Measurements from ENCODE around the gene SORCS2. TPM values are rescaled to one million over a fixed set of nuclear protein-coding genes. Genes with fewer than 3 reads are reported as not detected.

The SORCS2 gene
- polyA plus RNA-seq, 1 of the 3 experiments (the other 2 are of a cell fraction): 1.6 TPM

GRCh38 chr4:7244751-7245320 lies 52.5 kb downstream of the SORCS2 start:
- Histone ChIP-seq H3K79me2 (ENCODE audit: insufficient read depth) (no peaks in the 10 kb centered on the region), H3F3A (replicated peaks; ENCODE audit: insufficient read depth) (no peaks in the 10 kb centered on the region), H3K4me3 (ENCODE audit: low read depth in 2 of 2, low read length in 1 of 2) (no peak overlapping the region), H3K9ac (no peak overlapping the region), H3K27me3 (ENCODE audit: insufficient read depth) (no peaks in the 10 kb centered on the region), H4K20me1 (ENCODE audit: insufficient read depth) (no peaks in the 10 kb centered on the region), H3K4me2 (no peak overlapping the region), H3K27ac (ENCODE audit: low read depth in 2 of 2, low read length in 1 of 2) (no peak overlapping the region), H3K4me1 (ENCODE audit: control insufficient read depth in 1 of 2, insufficient read depth in 2 of 2, low read depth in 1 of 2, low read length in 1 of 2) (peaks cover 0 to 10% of the 10 kb centered on the region in 2 experiments; a peak in 1 of 4 replicates), H3K9me2 (no peaks in the 10 kb centered on the region), H3K9me3 (no peaks in the 10 kb centered on the region), H3K36me3 (replicated peaks in 1 of 2; ENCODE audit: control insufficient read depth in 1 of 2, insufficient read depth in 2 of 2, low read length in 1 of 2) (no peaks in the 10 kb centered on the region), H2AFZ (ENCODE audit: low read depth) (no peak overlapping the region)
- no peak for DNase-seq
- POLR2A ChIA-PET: no interaction called here
- CTCF ChIA-PET: interaction anchor here (1.2 kb wide), 1 partner anchor 52 kb away, joined by 5 read pairs; no protein-coding TSS in a partner anchor
- WGBS (ENCODE audit: low lambda C conversion rate): 74% methylated on average over 7 of the region's 12 CpGs
- TF ChIP-seq, protein P1, sequence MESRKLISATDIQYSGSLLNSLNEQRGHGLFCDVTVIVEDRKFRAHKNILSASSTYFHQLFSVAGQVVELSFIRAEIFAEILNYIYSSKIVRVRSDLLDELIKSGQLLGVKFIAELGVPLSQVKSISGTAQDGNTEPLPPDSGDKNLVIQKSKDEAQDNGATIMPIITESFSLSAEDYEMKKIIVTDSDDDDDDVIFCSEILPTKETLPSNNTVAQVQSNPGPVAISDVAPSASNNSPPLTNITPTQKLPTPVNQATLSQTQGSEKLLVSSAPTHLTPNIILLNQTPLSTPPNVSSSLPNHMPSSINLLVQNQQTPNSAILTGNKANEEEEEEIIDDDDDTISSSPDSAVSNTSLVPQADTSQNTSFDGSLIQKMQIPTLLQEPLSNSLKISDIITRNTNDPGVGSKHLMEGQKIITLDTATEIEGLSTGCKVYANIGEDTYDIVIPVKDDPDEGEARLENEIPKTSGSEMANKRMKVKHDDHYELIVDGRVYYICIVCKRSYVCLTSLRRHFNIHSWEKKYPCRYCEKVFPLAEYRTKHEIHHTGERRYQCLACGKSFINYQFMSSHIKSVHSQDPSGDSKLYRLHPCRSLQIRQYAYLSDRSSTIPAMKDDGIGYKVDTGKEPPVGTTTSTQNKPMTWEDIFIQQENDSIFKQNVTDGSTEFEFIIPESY (IDR thresholded peaks at IDR 0.05; ENCODE audit: borderline replicate concordance, low read depth): no peak

- ChIA-PET POLR2A (no interaction called here), CTCF (interaction anchor here (0.8 kb wide), 1 partner anchor 9 kb away, joined by 3 read pairs; no protein-coding TSS in a partner anchor)
- 79% methylated on average over 11 of the region's 15 CpGs for WGBS (ENCODE audit: low lambda C conversion rate)
- H3K4me1 ChIP-seq (ENCODE audit: control insufficient read depth in 1 of 2, insufficient read depth in 2 of 2, low read depth in 1 of 2, low read length in 1 of 2): peaks cover 0 to 10% of the 10 kb centered on the region in 2 experiments; a peak in 1 of 4 replicates
- no peaks in the 10 kb centered on the region for H3F3A ChIP-seq (replicated peaks; ENCODE audit: insufficient read depth)
- H3K9ac ChIP-seq: no peak overlapping the region
- H4K20me1 ChIP-seq (ENCODE audit: insufficient read depth): no peaks in the 10 kb centered on the region
- H2AFZ ChIP-seq (ENCODE audit: low read depth): no peak overlapping the region
- no peaks in the 10 kb centered on the region for H3K9me2 ChIP-seq
- H3K27me3 ChIP-seq (ENCODE audit: insufficient read depth): no peaks in the 10 kb centered on the region
- no peak for DNase-seq
- H3K79me2 ChIP-seq (ENCODE audit: insufficient read depth): no peaks in the 10 kb centered on the region
- no peak overlapping the region for H3K27ac ChIP-seq (ENCODE audit: low read depth in 2 of 2, low read length in 1 of 2)
- H3K9me3 ChIP-seq: no peaks in the 10 kb centered on the region
- H3K4me3 ChIP-seq (ENCODE audit: low read depth in 2 of 2, low read length in 1 of 2): no peak overlapping the region
- H3K4me2 ChIP-seq: no peak overlapping the region
- H3K36me3 ChIP-seq (replicated peaks in 1 of 2; ENCODE audit: control insufficient read depth in 1 of 2, insufficient read depth in 2 of 2, low read length in 1 of 2): no peaks in the 10 kb centered on the region
- no peak for TF ChIP-seq TEAD4 (IDR thresholded peaks at IDR 0.05; ENCODE audit: borderline replicate concordance, insufficient read depth)
- TF ChIP-seq RXRA (IDR thresholded peaks at IDR 0.05; ENCODE audit: borderline replicate concordance, low read depth): no peak
- TF ChIP-seq MXI1 (IDR thresholded peaks at IDR 0.05; ENCODE audit: low read depth, low read length): no peak
- TF ChIP-seq FOXM1 (IDR thresholded peaks at IDR 0.05; ENCODE audit: low read depth): no peak
- no peak for TF ChIP-seq POLR2AphosphoS5 (IDR thresholded peaks at IDR 0.05; ENCODE audit: low read depth, low read length)
- TF ChIP-seq RFX5 (IDR thresholded peaks at IDR 0.05; ENCODE audit: low read length): no peak
- TF ChIP-seq GATA2 (CRISPR knock-in tag; IDR thresholded peaks at IDR 0.05): no peak
- no peak for TF ChIP-seq ELF1 (IDR thresholded peaks at IDR 0.05)
- no peak for TF ChIP-seq JUND (IDR thresholded peaks at IDR 0.05)
- TF ChIP-seq, protein P2, sequence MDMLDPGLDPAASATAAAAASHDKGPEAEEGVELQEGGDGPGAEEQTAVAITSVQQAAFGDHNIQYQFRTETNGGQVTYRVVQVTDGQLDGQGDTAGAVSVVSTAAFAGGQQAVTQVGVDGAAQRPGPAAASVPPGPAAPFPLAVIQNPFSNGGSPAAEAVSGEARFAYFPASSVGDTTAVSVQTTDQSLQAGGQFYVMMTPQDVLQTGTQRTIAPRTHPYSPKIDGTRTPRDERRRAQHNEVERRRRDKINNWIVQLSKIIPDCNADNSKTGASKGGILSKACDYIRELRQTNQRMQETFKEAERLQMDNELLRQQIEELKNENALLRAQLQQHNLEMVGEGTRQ (IDR thresholded peaks at IDR 0.05; ENCODE audit: borderline replicate concordance, low read depth, low read length): no peak
- TF ChIP-seq RCOR1 (IDR thresholded peaks at IDR 0.05; ENCODE audit: low read length): no peak
- TF ChIP-seq, protein P1 (IDR thresholded peaks at IDR 0.05; ENCODE audit: borderline replicate concordance, low read depth): no peak
- TF ChIP-seq, protein P3, sequence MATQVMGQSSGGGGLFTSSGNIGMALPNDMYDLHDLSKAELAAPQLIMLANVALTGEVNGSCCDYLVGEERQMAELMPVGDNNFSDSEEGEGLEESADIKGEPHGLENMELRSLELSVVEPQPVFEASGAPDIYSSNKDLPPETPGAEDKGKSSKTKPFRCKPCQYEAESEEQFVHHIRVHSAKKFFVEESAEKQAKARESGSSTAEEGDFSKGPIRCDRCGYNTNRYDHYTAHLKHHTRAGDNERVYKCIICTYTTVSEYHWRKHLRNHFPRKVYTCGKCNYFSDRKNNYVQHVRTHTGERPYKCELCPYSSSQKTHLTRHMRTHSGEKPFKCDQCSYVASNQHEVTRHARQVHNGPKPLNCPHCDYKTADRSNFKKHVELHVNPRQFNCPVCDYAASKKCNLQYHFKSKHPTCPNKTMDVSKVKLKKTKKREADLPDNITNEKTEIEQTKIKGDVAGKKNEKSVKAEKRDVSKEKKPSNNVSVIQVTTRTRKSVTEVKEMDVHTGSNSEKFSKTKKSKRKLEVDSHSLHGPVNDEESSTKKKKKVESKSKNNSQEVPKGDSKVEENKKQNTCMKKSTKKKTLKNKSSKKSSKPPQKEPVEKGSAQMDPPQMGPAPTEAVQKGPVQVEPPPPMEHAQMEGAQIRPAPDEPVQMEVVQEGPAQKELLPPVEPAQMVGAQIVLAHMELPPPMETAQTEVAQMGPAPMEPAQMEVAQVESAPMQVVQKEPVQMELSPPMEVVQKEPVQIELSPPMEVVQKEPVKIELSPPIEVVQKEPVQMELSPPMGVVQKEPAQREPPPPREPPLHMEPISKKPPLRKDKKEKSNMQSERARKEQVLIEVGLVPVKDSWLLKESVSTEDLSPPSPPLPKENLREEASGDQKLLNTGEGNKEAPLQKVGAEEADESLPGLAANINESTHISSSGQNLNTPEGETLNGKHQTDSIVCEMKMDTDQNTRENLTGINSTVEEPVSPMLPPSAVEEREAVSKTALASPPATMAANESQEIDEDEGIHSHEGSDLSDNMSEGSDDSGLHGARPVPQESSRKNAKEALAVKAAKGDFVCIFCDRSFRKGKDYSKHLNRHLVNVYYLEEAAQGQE (IDR thresholded peaks at IDR 0.05; ENCODE audit: low read depth, low read length): no peak
- no peak for TF ChIP-seq YY1 (IDR thresholded peaks at IDR 0.05; ENCODE audit: low read depth)
- TF ChIP-seq USF1 (IDR thresholded peaks at IDR 0.05; ENCODE audit: borderline replicate concordance, low read depth): no peak
Measured at GRCh38 chr4:7247521-7247920, 55.2 kb downstream of the SORCS2 start.

Data from SK-N-SH (cell line).